AG04450 (cell line): ENCODE data around the gene TBL3. TPM values are rescaled to one million over a fixed set of nuclear protein-coding genes. Genes with fewer than 3 reads are reported as not detected.

ENCODE experiments used
- CTCF ChIA-PET: fragments of 300-600, 350-600 bp; formaldehyde crosslinking; extraction: SDS; loops from one replicate; lab custom pipeline; 2022; ENCODE audit warnings: antibody characterized with exemption, inconsistent platforms; lab: Charles Lee
- POLR2A ChIA-PET: fragments of 350-600 bp; formaldehyde crosslinking; extraction: SDS; loops from one replicate; lab custom pipeline; 2021; ENCODE audit warnings: antibody characterized with exemption, inconsistent platforms; lab: Yijun Ruan, JAX
- DNase-seq: peaks from one replicate; pipeline ENCODE4 v3.0.0-alpha.2; 2011; ENCODE audit warnings: low read depth, low spot score
- H3K27ac ChIP-seq: one replicate; pipeline ENCODE4 v1.5.1; 2012; ENCODE audit warnings: low read depth, low read length, control low read depth
- H3K27me3 ChIP-seq: one replicate; pipeline ENCODE4 v1.6.0; 2012; ENCODE audit warnings: low read length; ENCODE audit not compliant: control insufficient read depth, insufficient read depth
- H3K4me3 ChIP-seq: 2 replicates; pipeline ENCODE4 v1.5.1; 2011; ENCODE audit warnings: mild to moderate bottlenecking, low read depth, low read length, control low read depth
- H3K9me3 ChIP-seq: 2 replicates; pipeline ENCODE4 v1.5.1; 2012; ENCODE audit warnings: low read length; ENCODE audit not compliant: control insufficient read depth, insufficient read depth
- CTCF ChIP-seq: IDR thresholded peaks from 2 replicates; pipeline ENCODE4 v1.5.1; 2011; ENCODE audit warnings: low read depth, low read length, control low read depth, inconsistent platforms
- polyA plus RNA-seq: library from polyadenylated mRNA; depleted of rRNA; stranded (reverse); fragments of >200 nt; gene quantifications from 2 replicates; pipeline ENCODE4 v1.2.3, GENCODE V29; 2011

TBL3 gene
- polyA plus RNA-seq, 1 experiment, result 13.7 TPM

DNA sequence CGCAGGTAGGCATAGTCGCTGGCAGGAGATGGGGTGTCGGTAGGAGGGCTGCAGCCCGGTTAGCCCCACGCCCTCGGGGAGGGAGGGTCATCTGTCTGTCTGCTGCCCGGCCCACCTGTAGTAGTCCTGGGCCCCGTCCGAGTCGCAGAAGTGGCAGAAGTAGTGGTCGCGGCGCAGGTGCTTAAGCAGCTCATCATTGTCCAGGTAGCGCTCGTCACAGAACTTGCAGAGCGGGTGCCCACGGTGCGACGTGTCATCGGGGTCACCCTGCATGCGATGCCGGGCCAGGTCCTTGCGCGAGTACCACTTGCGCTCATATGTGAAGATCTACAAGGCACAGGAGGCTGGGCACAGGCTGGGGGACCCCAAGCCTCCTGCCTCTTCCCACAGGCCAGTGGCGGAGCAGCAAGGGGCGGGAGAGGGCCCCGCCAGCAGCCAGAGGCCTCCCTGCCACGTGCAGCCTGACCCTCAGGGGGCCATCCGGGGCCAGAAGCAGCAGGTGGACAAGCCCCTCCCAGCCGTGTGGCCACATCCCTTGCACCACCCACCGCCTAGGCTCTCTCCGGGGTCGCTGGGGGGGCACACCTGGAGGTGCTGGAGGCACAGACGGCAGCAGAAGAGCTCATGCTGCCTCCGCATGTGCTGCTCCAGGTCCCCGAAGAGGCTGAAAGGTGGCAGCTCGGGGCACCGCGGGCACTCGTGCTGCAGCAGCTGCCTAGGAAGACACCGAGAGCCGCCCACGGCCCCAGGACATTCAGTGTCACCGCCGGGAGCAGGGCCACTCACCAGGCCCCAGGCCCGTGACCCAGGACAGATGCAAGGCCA, 30.8 kb downstream of the TBL3 start:
- no peak for DNase-seq
- ChIA-PET POLR2A (interaction anchor here (2.3 kb wide), 1 partner anchor 153 kb away, joined by 13 read pairs; the partner anchor contains the start of gene TRAF7), CTCF (interaction anchor here (0.9 to 5.0 kb wide), 9 partner anchors 10 to 150 kb away, joined by 3 to 79 read pairs (median 4); partner anchors contain the start of genes GFER and RAB26)
- Histone ChIP-seq H3K27me3 (no peaks in the 10 kb centered on the region), H3K4me3 (no peak overlapping the region), H3K9me3 (no peaks in the 10 kb centered on the region; the same call in 1 of the 2 replicates), H3K27ac (no peak overlapping the region)
- no peak for TF ChIP-seq CTCF

GRCh38 chr16:2003231-2003826, 31.5 kb downstream of the TBL3 start:
- no peaks in the 10 kb centered on the region; the same call in 1 of the 2 replicates for H3K9me3 ChIP-seq
- H3K4me3 ChIP-seq, result no peak overlapping the region
- no peak for TF ChIP-seq CTCF
- ChIA-PET CTCF (interaction anchor here (0.8 to 5.0 kb wide), 12 partner anchors 8 to 150 kb away, joined by 3 to 79 read pairs (median 4); partner anchors contain the start of genes GFER and RAB26), POLR2A (interaction anchor here (0.9 to 2.3 kb wide), 4 partner anchors 9 to 152 kb away, joined by 3 to 13 read pairs (median 6); partner anchors contain the start of genes RPS2 and TRAF7)
- no peak overlapping the region for H3K27ac ChIP-seq
- no peaks in the 10 kb centered on the region for H3K27me3 ChIP-seq
- no peak for DNase-seq

- CTCF ChIA-PET, result interaction anchor here (0.6 to 5.0 kb wide), 21 partner anchors 9 to 221 kb away, joined by 3 to 79 read pairs (median 3); partner anchors contain the start of genes GFER, NUBP2, PKD1 and RAB26
- TF ChIP-seq CTCF, result peak; percentile 94
- no peaks in the 10 kb centered on the region for H3K27me3 ChIP-seq
- H3K9me3 ChIP-seq, result no peaks in the 10 kb centered on the region; the same call in 1 of the 2 replicates
- DNase-seq, result peak; percentile 51
- H3K27ac ChIP-seq, result no peak overlapping the region
- H3K4me3 ChIP-seq, result 0 out of 2 replicates have a peak overlapping the region, but pooled peaks have one; percentile 13
- POLR2A ChIA-PET, result interaction anchor here (0.5 to 2.3 kb wide), 6 partner anchors 10 to 151 kb away, joined by 3 to 13 read pairs (median 4); partner anchors contain the start of genes RPS2 and TRAF7
Measured at GRCh38 chr16:2003827-2004641, 32.2 kb downstream of the TBL3 start.

DNA sequence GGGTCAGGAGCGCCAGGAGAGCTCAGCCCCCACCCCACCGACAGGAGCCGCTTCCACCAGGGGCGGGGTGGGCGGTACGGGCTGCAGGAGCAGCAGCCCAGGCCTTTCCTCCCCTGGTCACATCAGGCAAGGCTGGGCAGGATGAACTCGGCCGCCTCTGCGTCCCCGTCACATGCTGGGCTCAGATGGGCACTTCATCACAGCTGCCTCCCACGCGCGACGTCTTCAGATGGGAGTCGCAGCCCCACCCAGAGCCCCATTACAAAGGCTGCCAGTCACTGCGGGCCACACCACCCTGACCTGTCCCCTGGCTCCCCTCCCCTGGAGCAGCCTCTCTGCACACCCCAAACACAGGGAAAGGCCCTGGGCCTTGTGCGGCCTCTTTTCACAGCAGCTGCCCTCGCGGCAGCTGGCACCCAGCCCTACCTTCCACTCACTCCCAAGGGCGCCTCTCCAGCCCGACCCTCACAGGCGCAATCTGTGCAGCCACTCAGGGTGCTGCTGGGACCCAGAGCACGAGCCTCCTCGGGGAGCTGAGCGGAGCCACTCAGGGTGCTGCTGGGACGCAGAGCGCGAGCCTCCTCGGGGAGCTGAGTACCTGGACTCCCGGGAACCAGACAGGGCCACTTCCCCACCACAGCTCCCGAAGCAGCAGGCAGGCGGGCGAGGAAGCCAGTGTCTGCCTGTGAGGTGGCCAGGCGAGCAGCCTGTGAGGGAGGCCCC, 33.1 kb downstream of the TBL3 start:
- H3K4me3 ChIP-seq, result no peak overlapping the region
- CTCF ChIA-PET, result interaction anchor here (0.9 to 5.0 kb wide), 5 partner anchors 12 to 135 kb away, joined by 3 to 79 read pairs (median 6); no protein-coding TSS in a partner anchor
- H3K9me3 ChIP-seq, result no peaks in the 10 kb centered on the region; the same call in 1 of the 2 replicates
- no peak for TF ChIP-seq CTCF
- no peaks in the 10 kb centered on the region for H3K27me3 ChIP-seq
- POLR2A ChIA-PET, result interaction anchor here (0.9 to 2.3 kb wide), 3 partner anchors 40 to 150 kb away, joined by 4 to 13 read pairs (median 4); partner anchors contain the start of genes RPS2 and TRAF7
- DNase-seq, result no peak
- H3K27ac ChIP-seq, result no peak overlapping the region
